AG09309 (cell line): ENCODE data around the gene B3GAT1.

Source experiments
- DNase-seq: peaks from one replicate; pipeline ENCODE4 v3.0.0-alpha.2; 2010; ENCODE audit warnings: low read depth
- H3K4me3 ChIP-seq: 2 replicates; pipeline ENCODE4 v1.5.1; 2011; ENCODE audit warnings: mild to moderate bottlenecking, low read depth, low read length, moderate library complexity; ENCODE audit not compliant: control insufficient read depth
- TF ChIP-seq, protein P1 (sequence below): IDR thresholded peaks from 2 replicates; pipeline ENCODE4 v1.5.1; 2011; ENCODE audit warnings: mild to moderate bottlenecking, low read depth, low read length, inconsistent platforms; ENCODE audit not compliant: insufficient read depth, control insufficient read depth; ENCODE audit errors: missing control alignments

The B3GAT1 gene

DNA sequence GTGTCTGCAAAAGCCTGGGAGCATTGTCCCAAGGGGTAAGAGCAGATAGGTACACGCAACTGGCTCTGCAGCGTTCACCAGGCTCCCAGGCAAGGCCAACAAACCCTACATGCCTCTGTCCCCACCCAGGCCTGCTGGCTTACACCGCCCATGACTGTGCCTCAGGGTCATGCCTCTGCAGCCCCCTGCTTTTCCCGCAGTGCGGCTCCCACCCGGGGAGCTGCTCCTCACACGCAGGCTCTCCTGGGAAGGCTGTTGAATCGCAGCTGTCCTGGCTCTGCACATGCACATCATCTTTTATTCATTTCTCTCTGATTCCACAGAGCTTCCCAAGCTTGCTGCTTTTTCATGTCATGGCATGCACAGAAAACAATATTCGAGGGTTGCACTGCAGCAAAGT is 29.2 kb upstream of the B3GAT1 start:
- TF ChIP-seq, protein P1, sequence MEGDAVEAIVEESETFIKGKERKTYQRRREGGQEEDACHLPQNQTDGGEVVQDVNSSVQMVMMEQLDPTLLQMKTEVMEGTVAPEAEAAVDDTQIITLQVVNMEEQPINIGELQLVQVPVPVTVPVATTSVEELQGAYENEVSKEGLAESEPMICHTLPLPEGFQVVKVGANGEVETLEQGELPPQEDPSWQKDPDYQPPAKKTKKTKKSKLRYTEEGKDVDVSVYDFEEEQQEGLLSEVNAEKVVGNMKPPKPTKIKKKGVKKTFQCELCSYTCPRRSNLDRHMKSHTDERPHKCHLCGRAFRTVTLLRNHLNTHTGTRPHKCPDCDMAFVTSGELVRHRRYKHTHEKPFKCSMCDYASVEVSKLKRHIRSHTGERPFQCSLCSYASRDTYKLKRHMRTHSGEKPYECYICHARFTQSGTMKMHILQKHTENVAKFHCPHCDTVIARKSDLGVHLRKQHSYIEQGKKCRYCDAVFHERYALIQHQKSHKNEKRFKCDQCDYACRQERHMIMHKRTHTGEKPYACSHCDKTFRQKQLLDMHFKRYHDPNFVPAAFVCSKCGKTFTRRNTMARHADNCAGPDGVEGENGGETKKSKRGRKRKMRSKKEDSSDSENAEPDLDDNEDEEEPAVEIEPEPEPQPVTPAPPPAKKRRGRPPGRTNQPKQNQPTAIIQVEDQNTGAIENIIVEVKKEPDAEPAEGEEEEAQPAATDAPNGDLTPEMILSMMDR, result no peak
- H3K4me3 ChIP-seq, result no peak overlapping the region
- DNase-seq, result no peak

DNA sequence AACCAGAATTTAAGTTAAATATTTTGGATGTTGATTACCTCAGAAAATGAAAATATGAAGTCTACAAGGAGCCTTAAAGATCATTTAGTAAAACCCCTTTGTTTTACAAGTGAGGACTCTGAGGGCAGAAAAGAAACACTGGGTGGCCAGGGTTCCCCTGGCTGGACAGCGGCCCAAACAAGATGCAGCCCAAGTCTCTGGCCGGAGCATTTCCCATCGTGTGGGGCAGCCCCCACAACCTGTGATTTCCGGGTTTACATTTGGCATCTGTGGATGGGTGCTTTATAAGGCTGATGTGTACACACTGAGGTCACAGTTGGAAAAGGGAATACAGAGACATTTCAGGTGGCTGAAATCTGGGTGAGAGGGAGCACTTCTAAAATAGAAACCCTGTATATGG is 28.8 kb upstream of the B3GAT1 start:
- no peak overlapping the region for H3K4me3 ChIP-seq
- DNase-seq, result no peak
- TF ChIP-seq, protein P1, result no peak

DNA sequence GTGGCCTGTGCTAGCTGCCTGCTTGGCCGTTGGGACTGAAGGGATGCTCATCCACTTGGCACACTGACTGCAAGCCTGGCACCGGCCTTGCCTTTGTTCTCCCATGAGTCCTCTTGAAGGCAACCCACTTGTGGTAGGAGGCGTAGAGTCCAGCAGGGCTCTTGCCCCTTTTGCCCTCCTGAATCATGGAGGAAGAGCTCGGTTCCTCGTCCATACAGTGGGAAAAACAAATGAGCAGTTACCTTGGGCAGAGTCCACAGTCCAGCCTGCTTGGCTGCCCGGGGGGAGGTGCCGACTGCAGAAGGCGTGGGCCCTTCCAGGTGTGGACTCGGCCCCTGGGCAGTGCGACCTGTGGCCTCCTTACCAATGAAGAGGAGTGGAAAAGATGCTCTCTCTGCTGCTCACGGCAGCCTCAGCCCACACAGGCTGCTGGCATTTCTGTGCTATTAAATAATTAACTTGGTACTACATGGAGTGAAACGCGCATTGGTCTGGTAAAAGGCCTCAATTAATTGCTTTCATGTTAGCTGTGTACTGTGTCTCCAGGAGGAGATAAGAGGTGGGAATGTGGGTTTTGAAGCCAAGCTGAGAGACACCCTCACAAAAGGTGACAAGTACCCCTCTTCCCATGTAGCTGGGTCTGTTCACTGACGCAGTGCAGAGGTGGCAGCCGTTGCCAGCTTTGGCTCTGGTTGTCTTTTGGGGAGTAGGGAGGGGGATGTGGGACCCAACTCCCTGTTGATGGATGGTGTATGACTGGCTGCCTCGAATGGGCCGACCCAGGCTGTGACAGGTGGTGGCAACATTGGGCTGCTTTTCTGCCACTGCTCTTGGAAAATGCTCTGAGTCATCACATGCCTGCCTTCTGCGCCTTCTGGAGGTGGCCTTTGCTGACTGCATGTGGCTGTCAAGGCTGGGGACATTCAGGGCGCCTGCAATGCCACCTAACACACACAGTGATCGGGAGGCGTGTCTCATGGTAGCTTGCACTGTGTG is 26.8 kb upstream of the B3GAT1 start:
- H3K4me3 ChIP-seq, result no peak overlapping the region
- TF ChIP-seq, protein P1, result no peak
- no peak for DNase-seq

GRCh38 chr11:134437821-134438220 is 25.8 kb upstream of the B3GAT1 start:
- DNase-seq, result no peak
- H3K4me3 ChIP-seq, result no peak overlapping the region
- TF ChIP-seq, protein P1, result no peak

GRCh38 chr11:134436781-134437180 is 24.7 kb upstream of the B3GAT1 start:
- DNase-seq, result no peak
- TF ChIP-seq, protein P1, result no peak
- no peak overlapping the region for H3K4me3 ChIP-seq

DNA sequence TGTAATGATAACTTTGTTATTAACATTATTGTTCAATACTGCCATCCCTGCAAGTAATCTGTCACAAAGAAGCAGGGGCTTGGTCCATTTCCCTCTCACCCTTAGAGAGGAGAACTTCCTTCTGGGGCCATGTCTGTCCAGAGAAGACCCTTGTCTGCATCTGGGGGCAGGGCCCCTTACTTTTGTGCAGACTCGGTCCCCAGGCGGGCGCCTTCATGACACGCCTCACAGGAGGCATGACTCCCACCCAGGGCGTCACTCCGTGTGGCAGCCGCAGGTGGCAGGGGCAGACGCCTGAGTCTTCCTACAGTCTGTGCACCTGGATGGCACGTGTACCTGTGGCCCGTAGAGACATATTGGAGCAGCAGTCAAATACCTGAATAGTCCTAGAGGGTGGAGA is 21.8 kb upstream of the B3GAT1 start:
- no peak for DNase-seq
- TF ChIP-seq, protein P1, result no peak
- H3K4me3 ChIP-seq, result no peak overlapping the region
